A549 (cell line): ENCODE measurements around the gene FRMD8.

ENCODE experiments used
- CEBPB ChIP-seq, 2 experiments: fragments of >200 bp in 1 of 2; sonication (Bioruptor Twin) in 1 of 2; formaldehyde crosslinking in 1 of 2; IDR thresholded peaks; 2 replicates each; pipeline ENCODE4 v1.6.1; 2012 to 2016
- CHD2 ChIP-seq: fragments of 150-350 bp; IDR thresholded peaks from 2 replicates; pipeline ENCODE4 v1.6.1; 2014; ENCODE audit warnings: low read length; ENCODE audit not compliant: partially characterized antibody
- KDM1A ChIP-seq: fragments of 200-600 bp; sonication (generic); IDR thresholded peaks from 2 replicates; pipeline ENCODE4 v1.6.1; 2016; ENCODE audit warnings: low read depth, mild to moderate bottlenecking
- MAX ChIP-seq: IDR thresholded peaks from 2 replicates; pipeline ENCODE4 v1.6.1; 2012
- NPAS2 ChIP-seq: fragments of 250-450 bp; sonication (Bioruptor Pico); IDR thresholded peaks from 2 replicates; pipeline ENCODE4 v1.8.0; 2022; ENCODE audit warnings: mild to moderate bottlenecking, moderate library complexity, borderline replicate concordance
- POLR2A ChIP-seq: IDR thresholded peaks from 2 replicates; pipeline ENCODE4 v1.6.1; 2012; ENCODE audit warnings: mild to moderate bottlenecking, low read length
- REST ChIP-seq: fragments of 200-600 bp; sonication (generic); IDR thresholded peaks from 2 replicates; pipeline ENCODE4 v1.6.1; 2016; ENCODE audit warnings: antibody characterized with exemption, mild to moderate bottlenecking, moderate library complexity
- TF ChIP-seq, protein P1 (sequence below): fragments of >200 bp; sonication (Bioruptor Twin); formaldehyde crosslinking; IDR thresholded peaks from 3 replicates; pipeline ENCODE4 v1.5.1; 2016
- TF ChIP-seq, protein P2 (sequence below): fragments of 250-450 bp; sonication (Bioruptor Pico); IDR thresholded peaks from 2 replicates; pipeline ENCODE4 v1.5.0; 2021; ENCODE audit warnings: mild to moderate bottlenecking, moderate library complexity, borderline replicate concordance

DNA sequence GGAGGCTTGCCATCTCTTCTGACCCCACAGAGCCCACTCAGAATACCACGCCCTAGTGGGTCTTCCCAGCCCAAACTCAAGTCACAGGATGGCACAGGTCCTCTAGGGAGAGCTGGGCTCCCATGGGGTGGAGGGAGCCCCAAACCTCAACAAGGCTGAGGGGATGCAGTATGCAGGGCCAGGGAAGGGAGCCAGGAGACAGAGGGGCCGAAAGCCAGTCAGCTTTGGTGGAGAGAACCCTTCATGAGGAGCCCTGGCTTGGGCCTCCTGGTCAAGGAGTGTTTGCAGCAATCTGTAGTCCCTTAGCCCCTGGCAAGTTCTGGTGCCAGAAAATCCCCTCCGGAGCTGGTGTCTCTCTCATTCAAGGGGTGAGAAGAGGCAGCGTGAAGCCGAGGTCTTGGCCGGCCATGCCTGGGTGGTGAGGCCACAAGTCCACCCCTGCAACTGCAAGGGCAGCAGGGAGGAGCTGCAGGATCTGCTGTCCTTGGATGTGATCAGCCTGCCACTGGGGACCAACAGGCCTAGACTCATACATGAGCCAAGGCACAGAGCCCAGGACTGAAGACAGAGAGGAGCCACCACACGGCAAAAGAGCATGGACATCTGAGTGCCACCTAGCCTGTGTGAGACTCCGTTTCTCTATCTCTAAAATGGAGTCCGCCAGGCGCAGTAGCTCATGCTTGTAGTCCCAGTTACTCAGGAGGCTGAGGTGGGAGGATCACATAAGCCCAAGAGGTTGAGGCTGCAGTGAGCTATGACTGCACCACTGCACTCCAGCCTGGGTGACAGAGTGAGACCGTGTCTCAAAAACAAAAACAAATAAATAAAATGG lies 60.2 kb downstream of the FRMD8 start:
- TF ChIP-seq, protein P1, sequence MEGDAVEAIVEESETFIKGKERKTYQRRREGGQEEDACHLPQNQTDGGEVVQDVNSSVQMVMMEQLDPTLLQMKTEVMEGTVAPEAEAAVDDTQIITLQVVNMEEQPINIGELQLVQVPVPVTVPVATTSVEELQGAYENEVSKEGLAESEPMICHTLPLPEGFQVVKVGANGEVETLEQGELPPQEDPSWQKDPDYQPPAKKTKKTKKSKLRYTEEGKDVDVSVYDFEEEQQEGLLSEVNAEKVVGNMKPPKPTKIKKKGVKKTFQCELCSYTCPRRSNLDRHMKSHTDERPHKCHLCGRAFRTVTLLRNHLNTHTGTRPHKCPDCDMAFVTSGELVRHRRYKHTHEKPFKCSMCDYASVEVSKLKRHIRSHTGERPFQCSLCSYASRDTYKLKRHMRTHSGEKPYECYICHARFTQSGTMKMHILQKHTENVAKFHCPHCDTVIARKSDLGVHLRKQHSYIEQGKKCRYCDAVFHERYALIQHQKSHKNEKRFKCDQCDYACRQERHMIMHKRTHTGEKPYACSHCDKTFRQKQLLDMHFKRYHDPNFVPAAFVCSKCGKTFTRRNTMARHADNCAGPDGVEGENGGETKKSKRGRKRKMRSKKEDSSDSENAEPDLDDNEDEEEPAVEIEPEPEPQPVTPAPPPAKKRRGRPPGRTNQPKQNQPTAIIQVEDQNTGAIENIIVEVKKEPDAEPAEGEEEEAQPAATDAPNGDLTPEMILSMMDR = no peak
- TF ChIP-seq REST (0 out of 2 replicates have a peak, but pooled peaks have one; percentile 36), MAX (no peak), POLR2A (no peak), KDM1A (no peak), CHD2 (no peak), CEBPB (IDR thresholded peaks at IDR 0.05) (no peak), NPAS2 (no peak)
- TF ChIP-seq, protein P2, sequence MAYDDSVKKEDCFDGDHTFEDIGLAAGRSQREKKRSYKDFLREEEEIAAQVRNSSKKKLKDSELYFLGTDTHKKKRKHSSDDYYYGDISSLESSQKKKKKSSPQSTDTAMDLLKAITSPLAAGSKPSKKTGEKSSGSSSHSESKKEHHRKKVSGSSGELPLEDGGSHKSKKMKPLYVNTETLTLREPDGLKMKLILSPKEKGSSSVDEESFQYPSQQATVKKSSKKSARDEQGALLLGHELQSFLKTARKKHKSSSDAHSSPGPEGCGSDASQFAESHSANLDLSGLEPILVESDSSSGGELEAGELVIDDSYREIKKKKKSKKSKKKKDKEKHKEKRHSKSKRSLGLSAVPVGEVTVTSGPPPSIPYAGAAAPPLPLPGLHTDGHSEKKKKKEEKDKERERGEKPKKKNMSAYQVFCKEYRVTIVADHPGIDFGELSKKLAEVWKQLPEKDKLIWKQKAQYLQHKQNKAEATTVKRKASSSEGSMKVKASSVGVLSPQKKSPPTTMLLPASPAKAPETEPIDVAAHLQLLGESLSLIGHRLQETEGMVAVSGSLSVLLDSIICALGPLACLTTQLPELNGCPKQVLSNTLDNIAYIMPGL = no peak
